ENCODE data around the gene C4orf36. TPM values are rescaled to one million over a fixed set of nuclear protein-coding genes. Genes with fewer than 3 reads are reported as not detected.
A peak's percentile ranks its signal among the peaks of the same experiment; 100 is the strongest.

C4orf36 gene
- total RNA-seq, 1 experiment from 2014 or later, result 0.75 TPM

GRCh38 chr4:86924811-86925210 is 32.6 kb upstream of the C4orf36 start:
- Histone ChIP-seq H3K9me3 (replicated peaks) (no peaks in the 10 kb centered on the region), H3K4me3 (no peak overlapping the region), H3K4me1 (no peaks in the 10 kb centered on the region), H3K27me3 (no peaks in the 10 kb centered on the region), H3K27ac (no peak overlapping the region), H3K36me3 (no peaks in the 10 kb centered on the region)
- DNase-seq, result no peak

GRCh38 chr4:86921608-86922252 is 29.5 kb upstream of the C4orf36 start:
- H3K36me3 ChIP-seq, result no peaks in the 10 kb centered on the region
- H3K4me1 ChIP-seq, result no peaks in the 10 kb centered on the region
- H3K27me3 ChIP-seq, result no peaks in the 10 kb centered on the region
- H3K4me3 ChIP-seq, result no peak overlapping the region
- no peak overlapping the region for H3K27ac ChIP-seq
- no peak for DNase-seq
- no peaks in the 10 kb centered on the region for H3K9me3 ChIP-seq (replicated peaks)

GRCh38 chr4:86919561-86920223 is 27.5 kb upstream of the C4orf36 start:
- Histone ChIP-seq H3K9me3 (replicated peaks) (no peaks in the 10 kb centered on the region), H3K27me3 (no peaks in the 10 kb centered on the region), H3K36me3 (no peaks in the 10 kb centered on the region), H3K4me1 (no peaks in the 10 kb centered on the region), H3K4me3 (no peak overlapping the region), H3K27ac (no peak overlapping the region)
- no peak for DNase-seq

GRCh38 chr4:86918539-86919072 is 26.4 kb upstream of the C4orf36 start:
- Histone ChIP-seq H3K9me3 (replicated peaks) (no peaks in the 10 kb centered on the region), H3K27ac (no peak overlapping the region), H3K4me1 (no peaks in the 10 kb centered on the region), H3K36me3 (no peaks in the 10 kb centered on the region), H3K4me3 (no peak overlapping the region), H3K27me3 (no peaks in the 10 kb centered on the region)
- no peak for DNase-seq

- H3K9me3 ChIP-seq (replicated peaks), result no peaks in the 10 kb centered on the region
- DNase-seq, result no peak
- H3K4me1 ChIP-seq, result no peaks in the 10 kb centered on the region
- no peaks in the 10 kb centered on the region for H3K36me3 ChIP-seq
- H3K4me3 ChIP-seq, result no peak overlapping the region
- H3K27ac ChIP-seq, result no peak overlapping the region
- no peaks in the 10 kb centered on the region for H3K27me3 ChIP-seq
These were observed 25.2 kb upstream of the C4orf36 start for GRCh38 chr4:86917212-86918039.

- H3K27ac ChIP-seq, result no peak overlapping the region
- no peak for DNase-seq
- H3K9me3 ChIP-seq (replicated peaks), result no peaks in the 10 kb centered on the region
- H3K27me3 ChIP-seq, result no peaks in the 10 kb centered on the region
- H3K36me3 ChIP-seq, result no peaks in the 10 kb centered on the region
- H3K4me3 ChIP-seq, result no peak overlapping the region
- no peaks in the 10 kb centered on the region for H3K4me1 ChIP-seq
These were observed 24.2 kb upstream of the C4orf36 start for GRCh38 chr4:86916392-86916791.

GRCh38 chr4:86910820-86911684 is 18.8 kb upstream of the C4orf36 start:
- no peaks in the 10 kb centered on the region for H3K27me3 ChIP-seq
- no peaks in the 10 kb centered on the region for H3K9me3 ChIP-seq (replicated peaks)
- no peaks in the 10 kb centered on the region for H3K4me1 ChIP-seq
- no peak overlapping the region for H3K4me3 ChIP-seq
- DNase-seq, result no peak
- H3K36me3 ChIP-seq, result no peaks in the 10 kb centered on the region
- no peak overlapping the region for H3K27ac ChIP-seq

DNA sequence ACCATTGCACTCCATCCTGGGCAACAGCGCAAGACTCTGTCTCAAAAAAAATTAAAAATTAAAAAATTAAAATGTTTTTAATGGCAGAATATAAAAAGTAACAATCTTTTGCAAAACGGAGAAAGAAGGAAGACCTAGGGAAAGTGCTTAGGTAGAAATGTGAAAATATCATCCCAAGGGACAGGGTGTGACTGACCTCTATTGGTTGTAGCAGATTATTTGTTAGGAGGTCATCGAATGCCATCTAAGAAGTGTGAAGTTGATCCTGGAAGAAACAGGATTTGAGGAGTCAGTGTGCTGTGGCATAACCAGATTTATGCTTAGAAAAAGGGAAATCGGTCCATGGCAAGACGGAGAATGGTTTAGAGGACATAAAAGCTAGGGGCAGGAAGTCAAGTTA is 18.1 kb upstream of the C4orf36 start:
- H3K36me3 ChIP-seq, result no peaks in the 10 kb centered on the region
- H3K27me3 ChIP-seq, result no peaks in the 10 kb centered on the region
- no peak overlapping the region for H3K4me3 ChIP-seq
- H3K4me1 ChIP-seq, result no peaks in the 10 kb centered on the region
- DNase-seq, result no peak
- H3K9me3 ChIP-seq (replicated peaks), result no peaks in the 10 kb centered on the region
- H3K27ac ChIP-seq, result no peak overlapping the region

GRCh38 chr4:86909546-86910295 is 17.5 kb upstream of the C4orf36 start:
- H3K9me3 ChIP-seq (replicated peaks), result no peaks in the 10 kb centered on the region
- no peaks in the 10 kb centered on the region for H3K27me3 ChIP-seq
- no peaks in the 10 kb centered on the region for H3K4me1 ChIP-seq
- no peak overlapping the region for H3K4me3 ChIP-seq
- H3K27ac ChIP-seq, result no peak overlapping the region
- DNase-seq, result no peak
- H3K36me3 ChIP-seq, result no peaks in the 10 kb centered on the region

GRCh38 chr4:86908251-86908657 is 16.0 kb upstream of the C4orf36 start:
- Histone ChIP-seq H3K4me3 (no peak overlapping the region), H3K27me3 (no peaks in the 10 kb centered on the region), H3K36me3 (no peaks in the 10 kb centered on the region), H3K9me3 (replicated peaks) (no peaks in the 10 kb centered on the region; the same call in 1 of the 2 replicates), H3K27ac (no peak overlapping the region), H3K4me1 (no peaks in the 10 kb centered on the region)
- DNase-seq, result no peak

- DNase-seq, result no peak
- Histone ChIP-seq H3K27ac (no peak overlapping the region), H3K4me1 (no peaks in the 10 kb centered on the region), H3K36me3 (no peaks in the 10 kb centered on the region), H3K9me3 (replicated peaks) (no peaks in the 10 kb centered on the region; the same call in 1 of the 2 replicates), H3K27me3 (no peaks in the 10 kb centered on the region), H3K4me3 (no peak overlapping the region)
These were observed 9.6 kb upstream of the C4orf36 start for GRCh38 chr4:86901864-86902263.

- DNase-seq, result peak in 1 of 2 experiments; percentile 48
- H3K9me3 ChIP-seq (replicated peaks), result no peaks in the 10 kb centered on the region; the same call in 1 of the 2 replicates
- no peak overlapping the region for H3K4me3 ChIP-seq
- no peaks in the 10 kb centered on the region for H3K36me3 ChIP-seq
- H3K27ac ChIP-seq, result no peak overlapping the region
- H3K27me3 ChIP-seq, result no peaks in the 10 kb centered on the region
- H3K4me1 ChIP-seq, result no peaks in the 10 kb centered on the region
These were observed 6.3 kb upstream of the C4orf36 start for GRCh38 chr4:86898562-86898961.

GRCh38 chr4:86896596-86896995 is 4.4 kb upstream of the C4orf36 start:
- Histone ChIP-seq H3K4me3 (no peak overlapping the region), H3K27ac (no peak overlapping the region), H3K36me3 (no peaks in the 10 kb centered on the region), H3K9me3 (replicated peaks) (no peaks in the 10 kb centered on the region), H3K4me1 (no peaks in the 10 kb centered on the region), H3K27me3 (no peaks in the 10 kb centered on the region)
- no peak for DNase-seq
